SK-N-SH (cell line): Measurements from ENCODE around the gene INO80. TPM values are rescaled to one million over a fixed set of nuclear protein-coding genes. Genes with fewer than 3 reads are reported as not detected.
"Not testable (repeated sequence)": the region's sequence is repeated elsewhere in the genome, so short reads cannot be mapped to it uniquely, and the experiment has no call there.

Source experiments
- CTCF ChIA-PET: fragments of 300-600, 350-600 bp; formaldehyde crosslinking; extraction: SDS; loops from one replicate; lab custom pipeline; 2021; lab: Yijun Ruan, JAX
- POLR2A ChIA-PET: fragments of 350-600 bp; sonication (Branson Sonifier 250); formaldehyde crosslinking; extraction: SDS; loops from one replicate; lab custom pipeline; 2020; ENCODE audit warnings: antibody characterized with exemption, inconsistent platforms; lab: Yijun Ruan, JAX
- DNase-seq: peaks from one replicate; pipeline ENCODE4 v3.0.0; 2012
- H2AFZ ChIP-seq: fragments of 200-600 bp; sonication (generic); 2 replicates; pipeline ENCODE4 v1.8.1; 2016; ENCODE audit warnings: antibody characterized with exemption, mild to moderate bottlenecking, low read depth
- H3F3A ChIP-seq: fragments of 200-600 bp; sonication (generic); replicated peaks from 2 replicates; pipeline ENCODE3; 2016; ENCODE audit warnings: antibody characterized with exemption, mild to moderate bottlenecking; ENCODE audit not compliant: insufficient read depth
- H3K27ac ChIP-seq, 2 experiments: fragments of 200-500 bp in 1 of 2; fragments of 200-600 bp in 1 of 2; sonication (Bioruptor generic) in 1 of 2; sonication (generic), shearing (Covaris generic) in 1 of 2; 2 replicates each; pipeline versions ENCODE4 v1.5.1 to v1.6.1; 2014 to 2016; ENCODE audit warnings: low read depth in 2 of 2, inconsistent platforms in 1 of 2, low read length in 1 of 2, mild to moderate bottlenecking in 1 of 2, mixed read lengths in 1 of 2
- H3K27me3 ChIP-seq: fragments of 200-600 bp; sonication (generic), shearing (Covaris generic); 2 replicates; pipeline ENCODE4 v1.6.1; 2016; ENCODE audit warnings: mixed run types; ENCODE audit not compliant: insufficient read depth
- H3K36me3 ChIP-seq, 2 experiments: fragments of 200-500 bp in 1 of 2; fragments of 200-600 bp in 1 of 2; sonication (Bioruptor generic) in 1 of 2; sonication (generic) in 1 of 2; replicated peaks in 1 of 2; 2 replicates each; pipeline versions ENCODE3 to v1.5.1; 2014 to 2016; ENCODE audit warnings: low read length in 1 of 2, mild to moderate bottlenecking in 1 of 2; ENCODE audit not compliant: insufficient read depth in 2 of 2, control insufficient read depth in 1 of 2
- H3K4me1 ChIP-seq, 2 experiments: fragments of 200-500 bp in 1 of 2; fragments of 200-600 bp in 1 of 2; sonication (Bioruptor generic) in 1 of 2; sonication (generic), shearing (Covaris generic) in 1 of 2; 2 replicates each; pipeline versions ENCODE4 v1.5.1 to v1.6.1; 2014 to 2016; ENCODE audit warnings: low read depth in 1 of 2, low read length in 1 of 2, mixed run types in 1 of 2; ENCODE audit not compliant: insufficient read depth in 2 of 2, control insufficient read depth in 1 of 2
- H3K4me2 ChIP-seq: fragments of 200-600 bp; sonication (generic), shearing (Covaris generic); 2 replicates; pipeline ENCODE4 v1.6.1; 2017; ENCODE audit warnings: mixed run types
- H3K4me3 ChIP-seq, 2 experiments: fragments of 200-500 bp in 1 of 2; fragments of 200-600 bp in 1 of 2; sonication (Bioruptor generic) in 1 of 2; sonication (generic), shearing (Covaris generic) in 1 of 2; 2 replicates each; pipeline versions ENCODE4 v1.5.1 to v1.8.1; 2014 to 2016; ENCODE audit warnings: low read depth in 2 of 2, inconsistent platforms in 1 of 2, low read length in 1 of 2, mild to moderate bottlenecking in 1 of 2, mixed read lengths in 1 of 2, moderate library complexity in 1 of 2
- H3K79me2 ChIP-seq: fragments of 200-600 bp; sonication (generic); 2 replicates; pipeline ENCODE4 v1.8.1; 2017; ENCODE audit warnings: mild to moderate bottlenecking; ENCODE audit not compliant: insufficient read depth
- H3K9ac ChIP-seq: fragments of 200-600 bp; sonication (generic); 2 replicates; pipeline ENCODE4 v1.6.1; 2017; ENCODE audit warnings: mixed run types
- H3K9me2 ChIP-seq: fragments of 200-600 bp; sonication (generic); 2 replicates; pipeline ENCODE4 v1.6.1; 2017; ENCODE audit warnings: mixed run types
- H3K9me3 ChIP-seq: fragments of 200-600 bp; sonication (generic); 2 replicates; pipeline ENCODE4 v1.6.1; 2017; ENCODE audit warnings: mixed run types, mild to moderate bottlenecking, moderate library complexity
- H4K20me1 ChIP-seq: fragments of 200-600 bp; sonication (generic); 2 replicates; pipeline ENCODE4 v1.6.1; 2017; ENCODE audit warnings: mild to moderate bottlenecking, mixed run types; ENCODE audit not compliant: insufficient read depth
- CTCF ChIP-seq: fragments of 200-600 bp; sonication (generic); IDR thresholded peaks from 2 replicates; pipeline ENCODE4 v1.6.1; 2017; ENCODE audit warnings: antibody characterized with exemption, mild to moderate bottlenecking, moderate library complexity
- EZH2phosphoT487 ChIP-seq: fragments of 200-600 bp; sonication (generic); IDR thresholded peaks from 2 replicates; pipeline ENCODE4 v1.6.1; 2017; ENCODE audit warnings: low read depth, mixed run types, mild to moderate bottlenecking, antibody characterized with exemption, moderate library complexity, borderline replicate concordance
- GATA2 ChIP-seq: sonication (generic); formaldehyde crosslinking; IDR thresholded peaks from 2 replicates; pipeline ENCODE4 v1.5.0; 2020; ENCODE audit warnings: mild to moderate bottlenecking, missing genetic modification reagents
- IRF3 ChIP-seq: fragments of 150-350 bp; IDR thresholded peaks from 2 replicates; pipeline ENCODE4 v1.6.1; 2016; ENCODE audit warnings: mild to moderate bottlenecking, low read depth, low read length
- NFIC ChIP-seq: IDR thresholded peaks from 2 replicates; pipeline ENCODE4 v1.4.0; 2012; ENCODE audit warnings: borderline replicate concordance
- NRF1 ChIP-seq: IDR thresholded peaks from 2 replicates; pipeline ENCODE4 v1.6.1; 2012; ENCODE audit warnings: low read depth, mild to moderate bottlenecking, low read length
- POLR2AphosphoS5 ChIP-seq: IDR thresholded peaks from 2 replicates; pipeline ENCODE4 v1.6.1; 2012; ENCODE audit warnings: low read depth, low read length
- RXRA ChIP-seq: IDR thresholded peaks from 2 replicates; pipeline ENCODE4 v1.4.0; 2012; ENCODE audit warnings: low read depth, mild to moderate bottlenecking, borderline replicate concordance
- TAF1 ChIP-seq: IDR thresholded peaks from 2 replicates; pipeline ENCODE4 v1.6.1; 2012; ENCODE audit warnings: low read depth, mild to moderate bottlenecking, low read length, moderate library complexity, borderline replicate concordance
- TCF12 ChIP-seq: IDR thresholded peaks from 2 replicates; pipeline ENCODE4 v1.4.0; 2012
- WGBS: methylation state at CpG from one replicate; pipeline ENCODE4 v1.1.6; 2017; ENCODE audit warnings: low lambda C conversion rate; 5-methylcytosine and 5-hydroxymethylcytosine counted together
- polyA plus RNA-seq, 3 experiments: library from polyadenylated mRNA; depleted of rRNA; stranded (reverse); fragments of >200 nt; gene quantifications; 2 replicates each; pipeline ENCODE4 v1.2.3, GENCODE V29; 2012

Gene INO80
- polyA plus RNA-seq, 1 of the 3 experiments (the other 2 are of a cell fraction), result 4.6 TPM

GRCh38 chr15:41133454-41133853, 17.4 kb upstream of the INO80 start:
- Histone ChIP-seq H3K9ac (no peak overlapping the region), H3K9me2 (no peaks in the 10 kb centered on the region), H3K36me3 (no peaks in the 10 kb centered on the region), H2AFZ (no peak overlapping the region), H3K9me3 (no peaks in the 10 kb centered on the region), H3K79me2 (no peaks in the 10 kb centered on the region), H3K4me2 (no peak overlapping the region)
- CTCF ChIA-PET, result no interaction called here
- WGBS, result 82% methylated on average over 9 of the region's 10 CpGs
- TF ChIP-seq GATA2 (CRISPR knock-in tag), result no peak
- TF ChIP-seq POLR2AphosphoS5, result no peak
- no peak for TF ChIP-seq CTCF
- TF ChIP-seq NFIC, result no peak
- no peak for TF ChIP-seq EZH2phosphoT487
- no peak for TF ChIP-seq RXRA
- TF ChIP-seq NRF1, result no peak
- no peak for TF ChIP-seq TAF1
- no peak for TF ChIP-seq TCF12
- no peak for TF ChIP-seq IRF3
- TF ChIP-seq, all 33 proteins: peak for 0
- no peaks in the 10 kb centered on the region for H3F3A ChIP-seq
- no peak for DNase-seq
- no peaks in the 10 kb centered on the region for H3K4me1 ChIP-seq
- H3K4me3 ChIP-seq, result no peak overlapping the region
- H3K27me3 ChIP-seq, result no peaks in the 10 kb centered on the region
- POLR2A ChIA-PET, result no interaction called here
- H3K27ac ChIP-seq, result no peak overlapping the region
- no peaks in the 10 kb centered on the region for H4K20me1 ChIP-seq

- CTCF ChIA-PET, H3K4me1 ChIP-seq, POLR2A ChIA-PET, H3K4me3 ChIP-seq, H3K27ac ChIP-seq, H3K27me3 ChIP-seq, H3K4me2 ChIP-seq, H3K79me2 ChIP-seq, H3K36me3 ChIP-seq, H3F3A ChIP-seq, H3K9ac ChIP-seq, H2AFZ ChIP-seq, H3K9me2 ChIP-seq, H3K9me3 ChIP-seq, DNase-seq, H4K20me1 ChIP-seq: not testable (repeated sequence)
- WGBS, result 71% methylated on average over 2 of the region's 2 CpGs
Observed at GRCh38 chr15:41132094-41132493, 16.0 kb upstream of the INO80 start.
